Measurements from ENCODE around the gene SCAI.

Gene SCAI

DNA sequence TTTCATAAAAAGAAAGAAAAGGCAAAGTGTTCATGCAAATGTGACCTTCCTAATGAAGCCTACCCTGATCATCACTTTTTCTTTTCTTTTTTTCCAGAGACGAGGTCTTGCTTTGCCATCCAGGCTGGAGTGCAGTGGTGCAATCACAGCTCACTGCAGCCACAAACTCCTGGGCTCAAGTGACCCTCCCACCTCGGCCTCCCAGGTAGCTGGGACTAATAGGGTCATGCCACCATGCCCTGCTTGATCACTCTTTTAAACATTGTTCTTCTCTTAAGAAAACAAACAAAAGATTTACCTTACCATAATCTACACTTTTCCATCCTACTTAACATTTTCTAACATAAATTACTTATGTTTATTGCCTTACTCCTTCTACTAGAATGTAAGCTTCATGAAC lies 193.9 kb downstream of the SCAI start:
- Histone ChIP-seq H3K27ac (ENCODE audit: low read length) (no peak overlapping the region), H3K4me3 (ENCODE audit: low read length in 2 of 2) (no peak overlapping the region), H3K36me3 (ENCODE audit: control insufficient read depth in 2 of 2, insufficient read depth in 2 of 2, low read length in 2 of 2) (no peaks in the 10 kb centered on the region), H3K4me1 (ENCODE audit: control insufficient read depth, insufficient read depth, low read length) (no peaks in the 10 kb centered on the region), H3K27me3 (ENCODE audit: control insufficient read depth in 1 of 2, insufficient read depth in 2 of 2, low read length in 2 of 2) (no peaks in the 10 kb centered on the region), H3K9ac (ENCODE audit: low read length in 2 of 2) (no peak overlapping the region), H3K9me3 (ENCODE audit: control insufficient read depth in 2 of 2, low read length in 2 of 2) (no peaks in the 10 kb centered on the region)

DNA sequence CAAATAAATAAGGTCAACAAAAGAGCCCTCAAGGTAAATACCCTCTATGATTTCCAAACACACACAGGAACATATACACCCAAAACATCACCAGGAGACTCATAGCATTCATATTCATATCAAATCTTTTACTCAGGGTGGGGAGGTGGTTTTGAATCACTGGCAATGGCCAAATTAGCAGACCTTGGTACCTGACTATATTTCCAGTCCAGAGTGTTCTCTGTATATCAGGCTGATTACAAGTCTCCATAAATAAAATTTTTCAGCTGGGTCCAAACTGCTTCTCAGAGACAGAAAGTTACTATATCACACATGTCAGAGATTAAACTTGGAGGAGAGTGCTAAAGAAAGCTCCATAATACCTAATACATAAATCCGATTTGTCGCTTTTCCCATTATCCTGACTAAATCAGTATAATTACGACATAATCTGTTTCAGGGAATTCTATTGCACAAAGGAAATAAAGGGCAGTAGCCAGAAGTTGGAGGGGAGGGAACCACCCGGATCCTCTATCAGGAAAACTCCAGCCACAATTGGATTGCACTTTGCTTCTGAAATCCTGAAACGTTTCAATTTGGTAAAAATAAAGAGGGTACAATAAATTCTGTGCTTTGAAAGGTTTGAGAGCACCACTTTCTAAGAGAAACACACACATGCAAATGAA lies 195.5 kb downstream of the SCAI start:
- Histone ChIP-seq H3K4me3 (ENCODE audit: low read length in 2 of 2) (no peak overlapping the region), H3K9me3 (ENCODE audit: control insufficient read depth in 2 of 2, low read length in 2 of 2) (no peaks in the 10 kb centered on the region), H3K36me3 (ENCODE audit: control insufficient read depth in 2 of 2, insufficient read depth in 2 of 2, low read length in 2 of 2) (no peaks in the 10 kb centered on the region), H3K9ac (ENCODE audit: low read length in 2 of 2) (no peak overlapping the region), H3K27ac (ENCODE audit: low read length) (no peak overlapping the region), H3K4me1 (ENCODE audit: control insufficient read depth, insufficient read depth, low read length) (no peaks in the 10 kb centered on the region), H3K27me3 (ENCODE audit: control insufficient read depth in 1 of 2, insufficient read depth in 2 of 2, low read length in 2 of 2) (no peaks in the 10 kb centered on the region)

DNA sequence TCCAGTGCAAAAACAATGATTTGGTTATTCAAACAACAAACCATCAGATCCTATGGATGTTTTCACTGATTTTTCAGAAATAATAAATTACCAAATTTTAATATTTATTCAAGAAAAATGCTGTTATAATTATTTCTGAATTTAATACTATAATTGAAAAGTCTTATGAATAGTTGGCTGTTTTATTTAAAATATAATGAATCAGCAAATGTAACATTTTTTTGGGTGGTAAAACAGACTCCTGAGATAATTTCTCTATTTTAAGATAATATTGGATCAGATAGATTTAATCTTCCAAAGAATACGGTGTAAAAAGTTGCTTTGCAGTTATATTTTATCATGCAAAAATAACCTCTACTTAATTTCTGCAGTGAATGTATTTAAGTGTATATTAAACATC lies 197.2 kb downstream of the SCAI start:
- no peak overlapping the region for H3K27ac ChIP-seq (ENCODE audit: low read length)
- no peaks in the 10 kb centered on the region for H3K27me3 ChIP-seq (ENCODE audit: control insufficient read depth in 1 of 2, insufficient read depth in 2 of 2, low read length in 2 of 2)
- no peaks in the 10 kb centered on the region for H3K9me3 ChIP-seq (ENCODE audit: control insufficient read depth in 2 of 2, low read length in 2 of 2)
- H3K36me3 ChIP-seq (ENCODE audit: control insufficient read depth in 2 of 2, insufficient read depth in 2 of 2, low read length in 2 of 2), result no peaks in the 10 kb centered on the region
- no peak overlapping the region for H3K4me3 ChIP-seq (ENCODE audit: low read length in 2 of 2)
- no peak overlapping the region for H3K9ac ChIP-seq (ENCODE audit: low read length in 2 of 2)
- peaks cover 7% of the 10 kb centered on the region for H3K4me1 ChIP-seq (ENCODE audit: control insufficient read depth, insufficient read depth, low read length)

DNA sequence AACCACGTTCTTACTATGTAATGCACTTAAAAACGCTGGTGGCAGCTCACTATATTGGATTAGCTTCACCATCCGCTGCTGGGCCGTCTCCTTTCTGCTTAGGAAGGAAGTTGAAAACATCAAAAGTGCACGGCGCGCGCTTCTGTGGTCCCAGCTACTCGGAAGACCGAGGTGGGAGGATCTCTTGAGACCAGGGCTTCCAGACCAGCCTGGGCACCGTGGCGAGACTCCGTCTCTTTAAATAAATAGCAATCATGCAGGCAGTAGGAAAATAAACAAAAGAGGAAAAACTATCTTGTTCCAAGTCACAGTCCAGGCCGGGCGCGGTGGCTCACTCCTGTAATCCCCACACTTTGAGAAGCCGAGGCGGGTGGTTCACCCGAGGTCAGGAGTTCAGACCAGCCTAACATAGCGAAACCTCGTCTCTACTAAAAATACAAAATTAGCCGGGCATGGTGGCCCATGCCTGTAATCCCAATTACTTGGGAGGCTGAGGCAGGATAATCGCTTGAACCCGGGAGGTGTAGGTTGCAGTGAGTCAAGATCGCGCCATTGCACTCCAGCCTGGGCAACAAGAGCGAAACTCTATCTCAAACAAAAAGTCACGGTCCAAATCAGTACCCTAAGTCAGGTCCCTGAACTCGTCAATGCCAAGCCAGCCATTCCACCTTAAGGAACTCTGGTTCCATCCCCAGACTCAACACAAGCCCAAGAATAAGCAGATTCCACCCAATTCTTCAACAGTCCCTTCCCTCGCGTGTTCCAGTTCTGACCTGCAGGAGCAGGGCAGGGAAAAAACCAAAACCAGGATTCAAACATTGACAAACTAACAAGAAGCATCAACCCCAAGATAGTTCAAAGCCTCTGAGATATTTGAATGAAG lies 201.4 kb downstream of the SCAI start:
- Histone ChIP-seq H3K9ac (ENCODE audit: low read length in 2 of 2) (peak overlapping the region; percentile 97 to 98), H3K27me3 (ENCODE audit: control insufficient read depth in 1 of 2, insufficient read depth in 2 of 2, low read length in 2 of 2) (no peaks in the 10 kb centered on the region), H3K4me3 (ENCODE audit: low read length in 2 of 2) (peak overlapping the region; percentile 56 to 90), H3K4me1 (ENCODE audit: control insufficient read depth, insufficient read depth, low read length) (peaks cover 12% of the 10 kb centered on the region), H3K36me3 (ENCODE audit: control insufficient read depth in 2 of 2, insufficient read depth in 2 of 2, low read length in 2 of 2) (peaks cover 2 to 3% of the 10 kb centered on the region in 2 donors), H3K9me3 (ENCODE audit: control insufficient read depth in 2 of 2, low read length in 2 of 2) (no peaks in the 10 kb centered on the region), H3K27ac (ENCODE audit: low read length) (peak overlapping the region; percentile 97)

DNA sequence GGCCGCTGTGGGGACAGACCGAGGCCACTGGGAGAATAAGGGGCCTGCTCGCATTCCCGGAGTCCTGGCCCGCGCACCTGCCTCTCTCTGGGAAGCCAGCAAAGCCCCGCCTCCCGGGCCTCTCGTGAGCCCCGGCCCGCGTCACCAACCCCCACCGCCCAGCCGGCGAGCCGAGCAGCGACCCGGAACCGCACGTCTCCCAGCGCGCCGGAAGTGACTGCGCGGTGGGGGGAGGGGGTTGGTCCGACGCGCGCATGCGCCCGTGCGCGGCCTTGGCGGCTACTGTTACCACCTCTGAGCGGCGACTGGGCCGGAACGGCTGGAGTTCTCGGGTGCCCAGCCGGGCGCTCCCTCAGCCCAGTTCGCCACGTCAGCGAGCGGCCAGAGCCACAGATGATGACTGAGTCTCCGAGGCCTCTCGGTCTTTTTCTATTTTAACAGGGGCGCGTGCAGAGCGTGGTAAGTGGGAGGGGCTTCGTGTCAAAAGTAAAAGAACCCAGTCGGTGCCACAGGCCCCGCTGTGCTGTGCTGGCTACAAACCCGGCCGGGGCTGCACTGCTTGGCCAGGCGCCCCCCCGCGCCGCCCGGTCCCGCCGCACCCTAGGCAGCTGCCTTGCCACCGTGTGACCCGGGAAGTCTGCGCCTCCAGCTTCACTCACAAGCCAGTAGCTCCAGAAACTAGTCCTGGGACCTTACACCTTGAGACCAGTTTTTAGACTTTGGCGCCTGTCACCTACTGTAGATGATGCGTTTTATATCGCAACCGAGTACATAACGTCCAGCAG lies 202.2 kb downstream of the SCAI start, which contains the start of gene GOLGA1:
TSS of gene GOLGA1 (minus strand) at position 190 of the 785 bp plus-strand sequence. CDS start 2,372 bp downstream, outside the sequence.
- Histone ChIP-seq H3K4me3 (ENCODE audit: low read length in 2 of 2) (peak within 1 kb of the TSS; percentile 90 to 93), H3K9me3 (ENCODE audit: control insufficient read depth in 2 of 2, low read length in 2 of 2) (no peaks in the 10 kb centered on the region), H3K27ac (ENCODE audit: low read length) (peak within 1 kb of the TSS; percentile 97), H3K27me3 (ENCODE audit: control insufficient read depth in 1 of 2, insufficient read depth in 2 of 2, low read length in 2 of 2) (no peaks in the 10 kb centered on the region), H3K4me1 (ENCODE audit: control insufficient read depth, insufficient read depth, low read length) (peaks cover 12% of the 10 kb centered on the region), H3K36me3 (ENCODE audit: control insufficient read depth in 2 of 2, insufficient read depth in 2 of 2, low read length in 2 of 2) (peaks cover 3 to 6% of the 10 kb centered on the region in 2 donors), H3K9ac (ENCODE audit: low read length in 2 of 2) (peak within 1 kb of the TSS; percentile 97 to 98)

DNA sequence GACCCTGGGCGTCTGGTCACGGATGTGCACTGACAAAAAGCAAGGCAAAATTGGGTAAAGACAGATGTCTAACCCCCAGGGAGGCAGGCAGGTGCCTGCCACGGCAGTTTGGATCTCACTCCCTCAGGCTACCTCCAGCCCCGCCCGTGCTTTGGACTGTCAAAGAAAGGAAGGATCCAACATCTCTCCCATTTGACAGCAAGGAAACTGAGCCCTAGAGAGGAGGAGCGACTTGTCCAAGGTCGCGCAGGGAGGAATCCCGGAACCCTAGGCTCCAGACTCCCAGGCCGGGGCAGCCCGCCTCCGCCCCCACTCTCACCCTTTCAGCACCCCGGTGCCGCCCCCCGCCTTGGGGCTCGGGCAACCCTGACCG lies 202.8 kb downstream of the SCAI start:
- Histone ChIP-seq H3K36me3 (ENCODE audit: control insufficient read depth in 2 of 2, insufficient read depth in 2 of 2, low read length in 2 of 2) (peaks cover 3 to 7% of the 10 kb centered on the region in 2 donors), H3K27ac (ENCODE audit: low read length) (peak overlapping the region; percentile 97), H3K4me1 (ENCODE audit: control insufficient read depth, insufficient read depth, low read length) (peaks cover 12% of the 10 kb centered on the region), H3K9ac (ENCODE audit: low read length in 2 of 2) (peak overlapping the region; percentile 97 to 98), H3K9me3 (ENCODE audit: control insufficient read depth in 2 of 2, low read length in 2 of 2) (no peaks in the 10 kb centered on the region), H3K27me3 (ENCODE audit: control insufficient read depth in 1 of 2, insufficient read depth in 2 of 2, low read length in 2 of 2) (no peaks in the 10 kb centered on the region), H3K4me3 (ENCODE audit: low read length in 2 of 2) (peak overlapping the region; percentile 90 to 93)

DNA sequence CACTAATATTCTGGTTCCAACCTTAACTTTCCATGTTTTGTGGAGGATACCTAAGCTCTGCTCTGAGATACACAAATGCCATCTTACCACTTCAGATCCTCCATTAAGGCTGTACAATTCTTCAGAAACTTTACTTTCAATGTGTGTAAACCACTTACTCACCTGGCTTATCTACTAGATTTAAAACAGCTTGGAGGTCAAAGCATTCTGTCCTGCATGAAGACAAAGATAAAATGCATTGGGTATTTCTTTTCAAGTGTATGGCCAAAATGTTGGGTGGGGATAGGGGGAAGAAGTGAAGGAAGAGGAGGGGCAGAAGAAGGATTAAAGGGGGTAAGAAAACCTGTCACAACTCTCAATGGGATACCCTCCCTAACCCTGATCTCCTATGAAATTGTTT lies 203.4 kb downstream of the SCAI start:
- H3K9me3 ChIP-seq (ENCODE audit: control insufficient read depth in 2 of 2, low read length in 2 of 2), result no peaks in the 10 kb centered on the region
- no peaks in the 10 kb centered on the region for H3K27me3 ChIP-seq (ENCODE audit: control insufficient read depth in 1 of 2, insufficient read depth in 2 of 2, low read length in 2 of 2)
- peak overlapping the region; percentile 97 for H3K27ac ChIP-seq (ENCODE audit: low read length)
- H3K9ac ChIP-seq (ENCODE audit: low read length in 2 of 2), result peak overlapping the region; percentile 97 to 98
- peak overlapping the region; percentile 90 to 93 for H3K4me3 ChIP-seq (ENCODE audit: low read length in 2 of 2)
- peaks cover 12% of the 10 kb centered on the region for H3K4me1 ChIP-seq (ENCODE audit: control insufficient read depth, insufficient read depth, low read length)
- H3K36me3 ChIP-seq (ENCODE audit: control insufficient read depth in 2 of 2, insufficient read depth in 2 of 2, low read length in 2 of 2), result peaks cover 4 to 7% of the 10 kb centered on the region in 2 donors

DNA sequence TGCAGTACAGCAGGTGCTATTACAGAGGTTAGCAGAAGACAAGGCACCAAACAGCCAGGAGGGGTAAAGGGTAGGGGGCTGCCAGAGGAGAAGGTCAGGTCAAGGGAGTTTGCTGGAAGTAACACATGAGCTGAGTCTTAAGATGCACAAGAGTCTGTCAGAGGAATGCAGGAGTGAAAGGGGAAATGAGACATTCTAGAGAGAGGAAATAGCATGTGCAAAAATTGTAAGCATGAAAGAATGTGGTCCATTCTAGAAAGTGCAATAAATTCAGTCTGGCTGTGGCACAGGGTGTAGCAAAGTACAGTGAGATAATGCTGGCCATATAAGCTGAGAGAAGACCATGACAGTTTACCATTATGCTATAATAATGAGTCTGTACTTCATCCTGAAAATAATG lies 209.0 kb downstream of the SCAI start:
- H3K27ac ChIP-seq (ENCODE audit: low read length), result no peak overlapping the region
- no peak overlapping the region for H3K9ac ChIP-seq (ENCODE audit: low read length in 2 of 2)
- no peaks in the 10 kb centered on the region for H3K27me3 ChIP-seq (ENCODE audit: control insufficient read depth in 1 of 2, insufficient read depth in 2 of 2, low read length in 2 of 2)
- no peaks in the 10 kb centered on the region for H3K4me1 ChIP-seq (ENCODE audit: control insufficient read depth, insufficient read depth, low read length)
- H3K36me3 ChIP-seq (ENCODE audit: control insufficient read depth in 2 of 2, insufficient read depth in 2 of 2, low read length in 2 of 2), result peaks cover 24 to 45% of the 10 kb centered on the region in 2 donors
- H3K4me3 ChIP-seq (ENCODE audit: low read length in 2 of 2), result no peak overlapping the region
- no peaks in the 10 kb centered on the region for H3K9me3 ChIP-seq (ENCODE audit: control insufficient read depth in 2 of 2, low read length in 2 of 2)

DNA sequence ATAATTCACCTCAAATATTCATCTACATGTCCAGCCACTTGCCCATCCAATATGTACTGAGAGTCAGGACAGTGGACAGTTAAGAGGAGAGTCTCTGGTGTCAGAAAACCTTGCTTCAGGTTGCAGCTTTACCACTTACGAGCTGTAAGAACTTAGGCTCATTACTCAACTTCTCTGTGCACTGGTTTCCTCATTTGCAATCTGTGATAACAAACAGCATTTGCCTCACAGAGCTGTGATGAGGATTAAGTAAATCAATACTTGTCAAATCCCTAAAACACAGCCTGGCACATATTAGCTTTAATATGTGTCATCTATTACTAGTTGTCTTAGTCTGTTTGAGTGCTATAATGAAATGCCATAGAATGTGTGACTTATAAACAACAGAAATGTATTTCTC lies 211.0 kb downstream of the SCAI start:
- no peaks in the 10 kb centered on the region for H3K27me3 ChIP-seq (ENCODE audit: control insufficient read depth in 1 of 2, insufficient read depth in 2 of 2, low read length in 2 of 2)
- no peak overlapping the region for H3K4me3 ChIP-seq (ENCODE audit: low read length in 2 of 2)
- H3K4me1 ChIP-seq (ENCODE audit: control insufficient read depth, insufficient read depth, low read length), result no peaks in the 10 kb centered on the region
- no peak overlapping the region for H3K27ac ChIP-seq (ENCODE audit: low read length)
- H3K9ac ChIP-seq (ENCODE audit: low read length in 2 of 2), result no peak overlapping the region
- peaks cover 24 to 58% of the 10 kb centered on the region in 2 donors for H3K36me3 ChIP-seq (ENCODE audit: control insufficient read depth in 2 of 2, insufficient read depth in 2 of 2, low read length in 2 of 2)
- H3K9me3 ChIP-seq (ENCODE audit: control insufficient read depth in 2 of 2, low read length in 2 of 2), result no peaks in the 10 kb centered on the region

DNA sequence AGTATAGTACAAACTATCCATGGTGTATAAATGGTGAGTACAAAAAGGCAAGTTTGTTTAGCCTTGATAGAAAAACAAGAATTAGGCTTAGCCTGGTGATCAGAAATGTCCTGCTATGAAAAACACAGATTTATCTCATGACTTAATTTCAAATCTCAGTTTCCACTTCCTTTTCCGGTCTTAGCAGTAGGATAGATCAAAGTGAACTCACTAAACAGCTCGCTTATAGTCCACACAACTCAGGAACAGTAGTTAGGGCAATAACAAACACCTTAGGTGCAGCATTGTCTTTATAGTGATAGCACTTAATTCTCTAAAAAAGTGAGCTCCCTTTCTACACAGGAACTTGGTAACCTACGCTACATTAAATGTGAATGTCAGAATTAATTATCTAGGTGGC lies 213.9 kb downstream of the SCAI start:
- no peak overlapping the region for H3K4me3 ChIP-seq (ENCODE audit: low read length in 2 of 2)
- peaks cover 22 to 60% of the 10 kb centered on the region in 2 donors for H3K36me3 ChIP-seq (ENCODE audit: control insufficient read depth in 2 of 2, insufficient read depth in 2 of 2, low read length in 2 of 2)
- H3K4me1 ChIP-seq (ENCODE audit: control insufficient read depth, insufficient read depth, low read length), result no peaks in the 10 kb centered on the region
- no peaks in the 10 kb centered on the region for H3K9me3 ChIP-seq (ENCODE audit: control insufficient read depth in 2 of 2, low read length in 2 of 2)
- no peaks in the 10 kb centered on the region for H3K27me3 ChIP-seq (ENCODE audit: control insufficient read depth in 1 of 2, insufficient read depth in 2 of 2, low read length in 2 of 2)
- no peak overlapping the region for H3K9ac ChIP-seq (ENCODE audit: low read length in 2 of 2)
- H3K27ac ChIP-seq (ENCODE audit: low read length), result no peak overlapping the region

Data from stomach smooth muscle (tissue), 2 donors.